Esophagus squamous epithelium (tissue), 4 donors: ENCODE data around the gene NRF1.

Source experiments
- CTCF ChIP-seq, 6 experiments: fragments of 450-650 bp in 4 of 6; fragments of 200-600 bp in 2 of 6; sonication (generic) in 2 of 6; IDR thresholded peaks; one replicate each; pipeline ENCODE4 v1.5.1; 2016 to 2019; ENCODE audit warnings: antibody characterized with exemption in 6 of 6, mild to moderate bottlenecking in 4 of 6, moderate library complexity in 4 of 6
- POLR2A ChIP-seq, 4 donors: fragments of 450-650 bp; IDR thresholded peaks; one replicate each; pipeline ENCODE4 v1.6.1; 2017; ENCODE audit warnings: antibody characterized with exemption in 4 of 4, mild to moderate bottlenecking in 4 of 4, moderate library complexity in 3 of 4

- TF ChIP-seq CTCF (IDR thresholded peaks at IDR 0.05) (no peak), POLR2A (IDR thresholded peaks at IDR 0.05) (no peak)
These were observed 146.5 kb downstream of the NRF1 start for GRCh38 chr7:129757991-129758390.
